A549 (cell line): ENCODE results near the gene POLD1. TPM values are rescaled to one million over a fixed set of nuclear protein-coding genes. Genes with fewer than 3 reads are reported as not detected.

Source experiments
- ATAC-seq, 2 experiments: fragments of 200-7000 bp in 1 of 2; fragments of >200 bp in 1 of 2; cut with Nextera tagmentation in 1 of 2; cut with Tn5 transposase in 1 of 2; 3 replicates each; pipeline versions ENCODE4 v1.8.0 to v1.9.1; 2018 to 2020; ENCODE audit warnings: mild to moderate bottlenecking in 1 of 2, moderate library complexity in 1 of 2
- CTCF ChIA-PET: fragments of 300-600 bp; sonication (Branson Sonifier 250); formaldehyde crosslinking; extraction: SDS; loops from one replicate; lab custom pipeline; 2021; ENCODE audit warnings: antibody characterized with exemption, inconsistent platforms; lab: Yijun Ruan, JAX
- POLR2A ChIA-PET: fragments of 350-600 bp; formaldehyde crosslinking; extraction: SDS; loops from one replicate; lab custom pipeline; 2021; ENCODE audit warnings: antibody characterized with exemption, inconsistent platforms; lab: Yijun Ruan, JAX
- DNase-seq, 2 experiments: peaks; one replicate each; pipeline versions ENCODE4 v3.0.0 to v3.0.0-alpha.2; 2011 to 2016; ENCODE audit warnings: low read depth in 1 of 2, low spot score in 1 of 2
- FAIRE-seq: peaks from 2 replicates; lab custom pipeline; 2011; peaks lifted over from hg19 to GRCh38; lab: Jason Lieb, UNC
- H3K27ac ChIP-seq, 2 experiments: fragments of >200 bp; sonication (Bioruptor Twin); formaldehyde crosslinking; 3 replicates each; pipeline ENCODE4 v1.5.1; 2016 to 2017
- H3K4me1 ChIP-seq: fragments of >200 bp; sonication (Bioruptor Twin); formaldehyde crosslinking; 3 replicates; pipeline ENCODE4 v1.6.1; 2016
- H3K4me2 ChIP-seq: fragments of >200 bp; sonication (Bioruptor Twin); formaldehyde crosslinking; 3 replicates; pipeline ENCODE4 v1.6.1; 2016
- H3K4me3 ChIP-seq: fragments of >200 bp; sonication (Bioruptor Twin); formaldehyde crosslinking; 3 replicates; pipeline ENCODE4 v1.5.1; 2016
- H3K9me3 ChIP-seq: fragments of >200 bp; sonication (Bioruptor Twin); formaldehyde crosslinking; 3 replicates; pipeline ENCODE4 v1.6.1; 2016
- CHD2 ChIP-seq: fragments of 150-350 bp; IDR thresholded peaks from 2 replicates; pipeline ENCODE4 v1.6.1; 2014; ENCODE audit warnings: low read length; ENCODE audit not compliant: partially characterized antibody
- E2F6 ChIP-seq: IDR thresholded peaks from 2 replicates; pipeline ENCODE4 v1.6.1; 2012; ENCODE audit warnings: low read depth, borderline replicate concordance
- EHMT2 ChIP-seq: fragments of 200-600 bp; sonication (generic); IDR thresholded peaks from 2 replicates; pipeline ENCODE4 v1.6.1; 2016; ENCODE audit warnings: antibody characterized with exemption, low read depth, mild to moderate bottlenecking, moderate library complexity
- ELK1 ChIP-seq: fragments of 150-350 bp; IDR thresholded peaks from 2 replicates; pipeline ENCODE4 v1.6.1; 2014; ENCODE audit warnings: low read depth, mild to moderate bottlenecking, low read length
- ESRRA ChIP-seq: fragments of 150-350 bp; IDR thresholded peaks from 2 replicates; pipeline ENCODE4 v1.6.1; 2014; ENCODE audit warnings: mild to moderate bottlenecking, low read length, borderline replicate concordance
- HMGXB4 ChIP-seq: fragments of 250-450 bp; sonication (Bioruptor Pico); IDR thresholded peaks from 2 replicates; pipeline ENCODE4 v1.5.0; 2021; ENCODE audit warnings: mild to moderate bottlenecking, moderate library complexity, borderline replicate concordance
- HOXA7 ChIP-seq: fragments of 250-450 bp; sonication (Bioruptor Pico); IDR thresholded peaks from 2 replicates; pipeline ENCODE4 v1.5.0; 2020; ENCODE audit warnings: mild to moderate bottlenecking, moderate library complexity
- HOXB13 ChIP-seq: fragments of 250-450 bp; sonication (Bioruptor Pico); IDR thresholded peaks from 2 replicates; pipeline ENCODE4 v1.5.0; 2020; ENCODE audit warnings: low read depth, mild to moderate bottlenecking, moderate library complexity
- KDM5A ChIP-seq: fragments of 200-600 bp; sonication (generic); IDR thresholded peaks from 2 replicates; pipeline ENCODE4 v1.6.1; 2016; ENCODE audit warnings: antibody characterized with exemption, mild to moderate bottlenecking
- NFE2L2 ChIP-seq: fragments of 150-350 bp; conservative IDR thresholded peaks from 2 replicates; pipeline ENCODE4 v1.6.1; 2014; ENCODE audit warnings: low read length
- NR3C1 ChIP-seq: fragments of >200 bp; sonication (Bioruptor Twin); formaldehyde crosslinking; IDR thresholded peaks from 3 replicates; pipeline ENCODE4 v1.6.1; 2017
- PHF8 ChIP-seq: fragments of 200-600 bp; sonication (generic); IDR thresholded peaks from 2 replicates; pipeline ENCODE4 v1.6.1; 2016; ENCODE audit warnings: low read depth, mild to moderate bottlenecking, antibody characterized with exemption, moderate library complexity, borderline replicate concordance
- TP53 ChIP-seq: fragments of 250-450 bp; sonication (Bioruptor Pico); IDR thresholded peaks from 2 replicates; pipeline ENCODE4 v1.5.0; 2021; ENCODE audit warnings: mild to moderate bottlenecking, moderate library complexity
- USF2 ChIP-seq: fragments of 450-650 bp; IDR thresholded peaks from 2 replicates; pipeline ENCODE4 v1.6.1; 2014; ENCODE audit warnings: antibody characterized with exemption
- ZC3H11A ChIP-seq: fragments of 450-650 bp; IDR thresholded peaks from 2 replicates; pipeline ENCODE4 v1.6.1; 2014; ENCODE audit warnings: antibody characterized with exemption, mild to moderate bottlenecking
- WGBS: methylation state at CpG from one replicate; pipeline ENCODE4 v1.1.6; 2017; ENCODE audit errors: missing lambda C conversion rate; 5-methylcytosine and 5-hydroxymethylcytosine counted together
- polyA plus RNA-seq, 4 experiments: library from polyadenylated mRNA; depleted of rRNA in 3 of 4; stranded (reverse); fragments of >200 nt; fragmentation: RNase III in 1 of 4; extraction: RNeasy Plus Mini Kit Qiagen cat#74134 plus additional on column Dnase treatment in 1 of 4; gene quantifications; 2 replicates in 3 of 4; 3 replicates in 1 of 4; pipeline ENCODE4 v1.2.3, GENCODE V29; 2011 to 2017

Gene POLD1
- polyA plus RNA-seq, 2 of the 4 experiments (the other 2 are of a cell fraction) = 26.1 to 88.8 TPM

- POLR2A ChIA-PET = no interaction called here
- 70% methylated on average over 11 of the region's 11 CpGs for WGBS
- 0 out of 3 replicates have a peak, but pooled peaks cover 5% of the 10 kb centered on the region for H3K4me1 ChIP-seq
- H3K9me3 ChIP-seq = no peaks in the 10 kb centered on the region
- H3K4me2 ChIP-seq = no peak overlapping the region
- ATAC-seq (no peak), DNase-seq (no peak), FAIRE-seq (no peak)
- TF ChIP-seq EHMT2 = no peak
- no peak for TF ChIP-seq ELK1
- TF ChIP-seq CHD2 = no peak
- TF ChIP-seq NFE2L2 = no peak
- no peak for TF ChIP-seq HOXB13 (CRISPR knock-in tag)
- TF ChIP-seq HOXA7 (CRISPR knock-in tag) = no peak
- TF ChIP-seq E2F6 = no peak
- no peak overlapping the region for H3K27ac ChIP-seq
- CTCF ChIA-PET = interaction anchor here (0.6 to 12.4 kb wide), 9 partner anchors 53 to 563 kb away, joined by 3 to 175 read pairs (median 3); no protein-coding TSS in a partner anchor
- no peak overlapping the region for H3K4me3 ChIP-seq
Measured at GRCh38 chr19:50359328-50359818, 24.8 kb upstream of the POLD1 start.

GRCh38 chr19:50361290-50362029, 22.7 kb upstream of the POLD1 start:
- Histone ChIP-seq H3K4me2 (no peak overlapping the region), H3K27ac (no peak overlapping the region), H3K4me1 (0 out of 3 replicates have a peak, but pooled peaks cover 5% of the 10 kb centered on the region), H3K9me3 (no peaks in the 10 kb centered on the region), H3K4me3 (no peak overlapping the region)
- DNase-seq = peak in 1 of 2 experiments; percentile 66
- POLR2A ChIA-PET = no interaction called here
- WGBS = 81% methylated on average over 7 of the region's 7 CpGs
- CTCF ChIA-PET = interaction anchor here (0.6 to 12.4 kb wide), 10 partner anchors 8 to 422 kb away, joined by 3 to 175 read pairs (median 7); no protein-coding TSS in a partner anchor
- peak in 1 of 2 experiments; percentile 8; a peak in 2 of 6 replicates for ATAC-seq
- no peak for FAIRE-seq
- TF ChIP-seq ZC3H11A (no peak), KDM5A (no peak), ESRRA (no peak), USF2 (no peak), CHD2 (no peak), NR3C1 (no peak), ELK1 (no peak), TP53 (CRISPR knock-in tag) (no peak)

- POLR2A ChIA-PET = no interaction called here
- H3K9me3 ChIP-seq = no peaks in the 10 kb centered on the region
- H3K27ac ChIP-seq = no peak overlapping the region
- no peak for ATAC-seq
- H3K4me1 ChIP-seq = 0 out of 3 replicates have a peak, but pooled peaks cover 5% of the 10 kb centered on the region
- no peak for FAIRE-seq
- H3K4me2 ChIP-seq = no peak overlapping the region
- CTCF ChIA-PET = interaction anchor here (0.6 to 12.4 kb wide), 9 partner anchors 8 to 422 kb away, joined by 3 to 175 read pairs (median 10); no protein-coding TSS in a partner anchor
- TF ChIP-seq HMGXB4 (CRISPR knock-in tag) (no peak), E2F6 (no peak), PHF8 (no peak)
- H3K4me3 ChIP-seq = no peak overlapping the region
- no peak for DNase-seq
- WGBS = 82% methylated on average over 7 of the region's 7 CpGs
Measured at GRCh38 chr19:50362030-50362412, 22.1 kb upstream of the POLD1 start.
